ENCODE measurements around the gene LOXL1.

- TF ChIP-seq TAF1 (IDR thresholded peaks at IDR 0.05; ENCODE audit: low read depth) (no peak), MAX (IDR thresholded peaks at IDR 0.05) (no peak), FOXM1 (IDR thresholded peaks at IDR 0.05; ENCODE audit: borderline replicate concordance, low read depth) (no peak), EP300 (IDR thresholded peaks at IDR 0.05; ENCODE audit: borderline replicate concordance) (no peak), USF1 (IDR thresholded peaks at IDR 0.05) (no peak), REST (IDR thresholded peaks at IDR 0.05; ENCODE audit: low read depth) (no peak), CEBPB (IDR thresholded peaks at IDR 0.05) (no peak), CREB1 (IDR thresholded peaks at IDR 0.05; ENCODE audit: low read depth) (no peak), NFIC (IDR thresholded peaks at IDR 0.05) (no peak), RAD21 (IDR thresholded peaks at IDR 0.05; ENCODE audit: low read depth) (no peak), TEAD4 (IDR thresholded peaks at IDR 0.05) (no peak), YY1 (IDR thresholded peaks at IDR 0.05; ENCODE audit: low read depth) (no peak), TCF12 (IDR thresholded peaks at IDR 0.05; ENCODE audit: low read depth) (no peak)
Observed at GRCh38 chr15:73987250-73987649, 61.0 kb downstream of the LOXL1 start.
